Measurements from ENCODE around the gene PTPRK. TPM values are rescaled to one million over a fixed set of nuclear protein-coding genes. Genes with fewer than 3 reads are reported as not detected.

Gene PTPRK
- total RNA-seq, 2 donors from 2014 or later = 33.7 to 36.0 TPM

DNA sequence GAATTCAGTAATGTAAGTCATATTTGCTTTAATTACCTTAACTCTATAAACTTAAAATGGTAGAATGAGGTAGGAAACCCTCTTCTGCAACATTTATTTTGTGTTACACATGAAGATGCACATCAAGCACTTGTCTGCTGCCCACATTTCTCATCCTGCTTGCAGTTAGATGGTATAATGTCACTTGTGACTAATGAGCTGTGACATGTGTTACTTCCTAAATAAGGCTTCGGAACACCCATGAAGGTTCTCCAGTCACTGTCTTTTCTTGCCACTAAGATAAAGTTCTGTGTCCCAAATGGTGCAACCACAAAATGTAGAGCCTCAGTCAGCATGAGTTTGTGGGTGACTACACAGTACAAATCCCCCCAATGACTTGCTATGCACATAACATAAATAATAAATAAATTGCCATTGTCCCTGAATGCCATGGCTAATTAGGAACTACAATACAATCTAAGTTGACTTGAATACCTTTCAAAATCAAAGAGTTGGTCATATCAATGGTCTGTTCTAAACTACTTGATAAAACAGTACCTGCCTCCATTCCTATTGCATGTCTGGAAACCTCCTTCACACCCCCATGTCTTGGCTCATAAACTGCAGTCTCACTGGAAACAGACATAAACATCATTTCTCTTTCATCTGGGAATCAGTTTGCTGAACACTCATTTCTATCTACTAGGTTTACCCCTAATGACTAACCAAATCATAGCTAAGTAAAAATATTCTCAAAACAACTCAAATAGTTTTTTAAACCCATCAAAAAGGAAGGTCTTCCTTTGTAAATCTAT lies 157.2 kb downstream of the PTPRK start:
- DNase-seq (ENCODE audit: low spot score) = no peak
- Histone ChIP-seq H3K4me3 (no peak overlapping the region), H3K4me1 (ENCODE audit: control insufficient read depth in 1 of 2, low read depth in 2 of 2) (peaks cover 4 to 11% of the 10 kb centered on the region in 2 donors), H3K36me3 (no peaks in the 10 kb centered on the region), H3K9me3 (no peaks in the 10 kb centered on the region), H3K27ac (no peak overlapping the region), H3K27me3 (replicated peaks; ENCODE audit: insufficient read depth) (no peaks in the 10 kb centered on the region)
- ATAC-seq (ENCODE audit: insufficient number of reproducible peaks, low FRiP score, low read depth) = no peak
- TF ChIP-seq, protein P1, sequence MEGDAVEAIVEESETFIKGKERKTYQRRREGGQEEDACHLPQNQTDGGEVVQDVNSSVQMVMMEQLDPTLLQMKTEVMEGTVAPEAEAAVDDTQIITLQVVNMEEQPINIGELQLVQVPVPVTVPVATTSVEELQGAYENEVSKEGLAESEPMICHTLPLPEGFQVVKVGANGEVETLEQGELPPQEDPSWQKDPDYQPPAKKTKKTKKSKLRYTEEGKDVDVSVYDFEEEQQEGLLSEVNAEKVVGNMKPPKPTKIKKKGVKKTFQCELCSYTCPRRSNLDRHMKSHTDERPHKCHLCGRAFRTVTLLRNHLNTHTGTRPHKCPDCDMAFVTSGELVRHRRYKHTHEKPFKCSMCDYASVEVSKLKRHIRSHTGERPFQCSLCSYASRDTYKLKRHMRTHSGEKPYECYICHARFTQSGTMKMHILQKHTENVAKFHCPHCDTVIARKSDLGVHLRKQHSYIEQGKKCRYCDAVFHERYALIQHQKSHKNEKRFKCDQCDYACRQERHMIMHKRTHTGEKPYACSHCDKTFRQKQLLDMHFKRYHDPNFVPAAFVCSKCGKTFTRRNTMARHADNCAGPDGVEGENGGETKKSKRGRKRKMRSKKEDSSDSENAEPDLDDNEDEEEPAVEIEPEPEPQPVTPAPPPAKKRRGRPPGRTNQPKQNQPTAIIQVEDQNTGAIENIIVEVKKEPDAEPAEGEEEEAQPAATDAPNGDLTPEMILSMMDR (IDR thresholded peaks at IDR 0.05) = no peak

DNA sequence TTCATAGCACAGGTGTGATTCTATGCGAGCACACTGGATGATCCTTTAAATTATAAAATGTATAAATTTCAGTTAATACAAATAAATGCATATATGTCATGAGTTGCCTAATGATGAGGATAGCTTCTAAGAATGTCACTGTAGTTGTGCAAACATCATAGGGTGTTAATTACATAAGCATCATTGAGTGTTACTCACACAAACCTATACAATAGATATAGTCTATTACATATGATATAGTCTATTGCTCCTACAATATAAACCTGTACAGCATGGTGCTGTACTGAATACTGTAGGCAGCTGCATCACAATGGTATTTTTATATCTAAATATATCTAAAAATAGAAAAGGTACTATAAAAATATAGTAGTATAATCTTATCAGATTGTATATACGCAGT lies 159.0 kb downstream of the PTPRK start:
- Histone ChIP-seq H3K4me3 (no peak overlapping the region), H3K27me3 (replicated peaks; ENCODE audit: insufficient read depth) (no peaks in the 10 kb centered on the region), H3K36me3 (no peaks in the 10 kb centered on the region), H3K27ac (no peak overlapping the region), H3K9me3 (no peaks in the 10 kb centered on the region), H3K4me1 (ENCODE audit: control insufficient read depth in 1 of 2, low read depth in 2 of 2) (peaks cover 8 to 18% of the 10 kb centered on the region in 2 donors)
- TF ChIP-seq, protein P1 (IDR thresholded peaks at IDR 0.05) = no peak
- no peak for DNase-seq (ENCODE audit: low spot score)
- ATAC-seq (ENCODE audit: insufficient number of reproducible peaks, low FRiP score, low read depth) = no peak

DNA sequence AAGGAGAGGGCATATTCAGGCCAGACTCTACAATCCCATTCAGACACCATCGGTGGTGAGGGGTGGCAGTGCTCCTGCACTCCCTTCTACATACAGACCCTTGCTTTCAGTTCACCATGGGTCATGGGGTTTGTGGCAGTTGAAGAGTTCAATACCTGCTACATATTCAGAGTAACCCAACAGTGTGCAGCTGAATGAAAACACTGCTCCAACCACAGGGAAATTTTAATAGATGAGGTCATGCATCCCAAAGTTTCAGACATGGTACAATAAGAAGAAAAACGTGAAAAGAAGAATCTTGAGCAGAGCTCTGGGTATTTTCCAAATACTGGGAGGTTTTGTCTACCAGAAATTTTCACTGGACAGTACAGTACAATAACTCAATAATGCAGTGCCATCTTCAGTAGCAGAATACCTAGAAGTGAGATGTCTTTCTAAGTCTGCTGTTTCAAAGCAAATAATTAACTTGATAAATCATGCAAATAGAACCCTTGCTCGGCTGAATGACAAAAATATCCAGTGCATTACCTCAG lies 162.1 kb downstream of the PTPRK start:
- DNase-seq (ENCODE audit: low spot score) = no peak
- TF ChIP-seq, protein P1 (IDR thresholded peaks at IDR 0.05) = no peak
- Histone ChIP-seq H3K27me3 (replicated peaks; ENCODE audit: insufficient read depth) (no peaks in the 10 kb centered on the region), H3K4me3 (no peak overlapping the region), H3K36me3 (no peaks in the 10 kb centered on the region), H3K9me3 (no peaks in the 10 kb centered on the region), H3K27ac (no peak overlapping the region), H3K4me1 (ENCODE audit: control insufficient read depth in 1 of 2, low read depth in 2 of 2) (peaks cover 8 to 18% of the 10 kb centered on the region in 2 donors)
- no peak for ATAC-seq (ENCODE audit: insufficient number of reproducible peaks, low FRiP score, low read depth)

DNA sequence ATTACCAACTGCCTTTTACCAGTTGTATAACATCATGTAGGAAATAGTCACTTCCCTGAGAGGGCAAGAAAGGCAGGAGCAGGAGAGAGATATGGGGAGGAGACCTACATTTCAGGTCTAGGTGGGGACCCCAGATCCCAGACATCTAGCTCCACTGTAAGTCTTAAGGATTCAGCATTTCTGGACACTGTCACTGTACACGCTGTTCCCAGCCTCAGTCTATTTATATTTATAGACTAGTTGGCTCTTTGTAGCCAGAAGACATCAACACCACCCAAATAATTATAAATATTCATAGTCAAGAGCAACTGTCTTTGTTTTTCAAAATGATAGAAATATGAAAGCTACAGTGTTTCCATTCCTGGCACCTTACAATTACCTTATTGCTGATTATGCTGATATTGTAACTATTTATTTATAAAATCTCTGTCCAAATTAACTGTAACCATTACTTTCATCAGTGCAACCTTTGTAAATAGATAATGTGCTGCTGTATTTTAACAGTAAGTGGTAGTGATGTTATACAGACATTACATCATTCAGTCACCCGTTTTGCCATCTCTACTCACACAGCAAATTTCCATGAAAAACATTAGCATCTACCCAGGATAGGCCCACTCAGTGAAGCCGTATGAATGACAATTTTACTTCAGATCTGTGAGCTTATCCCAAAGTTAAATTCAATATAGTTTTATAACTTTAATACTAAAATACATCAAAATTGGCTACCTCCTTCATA lies 162.8 kb downstream of the PTPRK start:
- Histone ChIP-seq H3K9me3 (no peaks in the 10 kb centered on the region), H3K4me3 (no peak overlapping the region), H3K4me1 (ENCODE audit: control insufficient read depth in 1 of 2, low read depth in 2 of 2) (peaks cover 8 to 18% of the 10 kb centered on the region in 2 donors), H3K27me3 (replicated peaks; ENCODE audit: insufficient read depth) (no peaks in the 10 kb centered on the region), H3K36me3 (no peaks in the 10 kb centered on the region), H3K27ac (no peak overlapping the region)
- TF ChIP-seq, protein P1 (IDR thresholded peaks at IDR 0.05) = no peak
- ATAC-seq (ENCODE audit: insufficient number of reproducible peaks, low FRiP score, low read depth) = no peak
- DNase-seq (ENCODE audit: low spot score) = no peak

DNA sequence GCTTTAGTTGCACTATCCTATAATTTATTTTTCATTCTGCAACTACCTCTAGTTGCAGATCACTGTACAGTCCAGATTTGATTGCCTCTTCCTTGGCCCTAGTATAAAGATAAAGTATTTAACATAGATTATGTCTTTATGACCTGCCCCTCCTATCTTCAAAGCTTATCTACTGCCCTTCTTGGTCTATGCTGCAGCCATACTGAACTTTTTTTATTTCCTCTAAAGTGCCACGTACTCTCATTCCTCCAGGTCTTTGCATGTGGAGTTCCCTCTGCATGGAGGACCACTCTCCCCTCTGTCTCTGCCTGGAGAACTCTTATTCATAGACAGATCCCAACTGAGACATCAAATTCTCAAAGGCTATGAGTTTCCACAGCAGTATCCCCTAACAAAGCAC lies 168.0 kb downstream of the PTPRK start:
- H3K4me1 ChIP-seq (ENCODE audit: control insufficient read depth in 1 of 2, low read depth in 2 of 2) = peaks cover 1 to 5% of the 10 kb centered on the region in 2 donors
- H3K4me3 ChIP-seq = no peak overlapping the region
- TF ChIP-seq, protein P1 (IDR thresholded peaks at IDR 0.05) = no peak
- no peaks in the 10 kb centered on the region for H3K9me3 ChIP-seq
- H3K27ac ChIP-seq = no peak overlapping the region
- DNase-seq (ENCODE audit: low spot score) (no peak), ATAC-seq (ENCODE audit: insufficient number of reproducible peaks, low FRiP score, low read depth) (no peak)
- H3K27me3 ChIP-seq (replicated peaks; ENCODE audit: insufficient read depth) = no peaks in the 10 kb centered on the region
- no peaks in the 10 kb centered on the region for H3K36me3 ChIP-seq

Measured in thoracic aorta (tissue), 2 donors.